C4-2B (cell line): ENCODE results near the gene MRPL10.

Experiments
- ZFX ChIP-seq: fragments of 450-650 bp; IDR thresholded peaks from 2 replicates; pipeline ENCODE4 v1.6.1; 2017
- TF ChIP-seq, protein P1 (sequence below): fragments of 450-650 bp; conservative IDR thresholded peaks from 2 replicates; pipeline ENCODE4 v1.5.1; 2017; ENCODE audit warnings: mild to moderate bottlenecking

DNA sequence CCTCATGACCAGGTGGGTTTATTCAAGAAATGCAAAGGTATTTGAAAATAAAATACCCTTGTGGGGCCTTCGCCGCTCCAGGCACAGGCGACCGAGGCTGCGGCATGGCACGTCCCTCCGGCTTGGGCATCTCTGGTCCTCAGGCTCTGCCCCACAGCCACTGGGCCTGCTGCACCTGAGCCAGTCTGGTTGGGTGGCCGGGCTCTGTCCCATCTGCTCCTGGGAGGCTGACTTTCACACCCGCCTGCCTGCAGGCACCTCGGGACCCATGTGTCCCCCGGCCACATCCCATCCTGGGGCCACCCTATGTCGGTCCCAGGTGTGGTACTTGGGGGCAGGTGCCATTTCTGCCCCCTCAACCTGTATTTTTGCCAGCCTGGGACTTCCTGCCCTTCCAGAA, 30.7 kb downstream of the MRPL10 start:
- TF ChIP-seq, protein P1, sequence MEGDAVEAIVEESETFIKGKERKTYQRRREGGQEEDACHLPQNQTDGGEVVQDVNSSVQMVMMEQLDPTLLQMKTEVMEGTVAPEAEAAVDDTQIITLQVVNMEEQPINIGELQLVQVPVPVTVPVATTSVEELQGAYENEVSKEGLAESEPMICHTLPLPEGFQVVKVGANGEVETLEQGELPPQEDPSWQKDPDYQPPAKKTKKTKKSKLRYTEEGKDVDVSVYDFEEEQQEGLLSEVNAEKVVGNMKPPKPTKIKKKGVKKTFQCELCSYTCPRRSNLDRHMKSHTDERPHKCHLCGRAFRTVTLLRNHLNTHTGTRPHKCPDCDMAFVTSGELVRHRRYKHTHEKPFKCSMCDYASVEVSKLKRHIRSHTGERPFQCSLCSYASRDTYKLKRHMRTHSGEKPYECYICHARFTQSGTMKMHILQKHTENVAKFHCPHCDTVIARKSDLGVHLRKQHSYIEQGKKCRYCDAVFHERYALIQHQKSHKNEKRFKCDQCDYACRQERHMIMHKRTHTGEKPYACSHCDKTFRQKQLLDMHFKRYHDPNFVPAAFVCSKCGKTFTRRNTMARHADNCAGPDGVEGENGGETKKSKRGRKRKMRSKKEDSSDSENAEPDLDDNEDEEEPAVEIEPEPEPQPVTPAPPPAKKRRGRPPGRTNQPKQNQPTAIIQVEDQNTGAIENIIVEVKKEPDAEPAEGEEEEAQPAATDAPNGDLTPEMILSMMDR, result no peak
- TF ChIP-seq ZFX, result no peak
